Gastrocnemius medialis (tissue), 4 donors: ENCODE data around the gene GIMAP5. TPM values are rescaled to one million over a fixed set of nuclear protein-coding genes. Genes with fewer than 3 reads are reported as not detected.

Experiments used
- ATAC-seq, 2 donors: fragments of 150-250 bp; one replicate each; pipeline ENCODE4 v1.9.1; 2016
- DNase-seq, 2 donors: peaks; one replicate each; pipeline ENCODE4 v3.0.0-alpha.2; 2019
- H3K27ac ChIP-seq, 4 donors: fragments of 200-600 bp; sonication (generic); 1 replicate in 1 of 4; 2 replicates in 3 of 4; pipeline ENCODE4 v1.5.1; 2016 to 2018; ENCODE audit warnings: mild to moderate bottlenecking in 2 of 4, moderate library complexity in 1 of 4
- H3K27me3 ChIP-seq, 3 donors: fragments of 200-600 bp; sonication (generic) in 2 of 3; 1 replicate in 1 of 3; 2 replicates in 2 of 3; pipeline versions ENCODE4 v1.5.1 to v1.6.0; 2016 to 2019; ENCODE audit warnings: mild to moderate bottlenecking in 1 of 3, moderate library complexity in 1 of 3
- H3K36me3 ChIP-seq, 2 donors: fragments of 200-600 bp; sonication (generic) in 1 of 2; one replicate each; pipeline ENCODE4 v1.5.1; 2017 to 2018
- H3K4me1 ChIP-seq, 2 donors: fragments of 200-600 bp; sonication (generic) in 1 of 2; one replicate each; pipeline ENCODE4 v1.5.1; 2016 to 2017; ENCODE audit warnings: mild to moderate bottlenecking in 2 of 2
- H3K4me3 ChIP-seq, 4 donors: fragments of 200-600 bp; sonication (generic) in 3 of 4; 1 replicate in 1 of 4; 2 replicates in 3 of 4; pipeline ENCODE4 v1.5.1; 2016 to 2019; ENCODE audit warnings: mild to moderate bottlenecking in 2 of 4
- H3K9me3 ChIP-seq, 3 donors: fragments of 200-600 bp; sonication (generic) in 2 of 3; 1 replicate in 1 of 3; 2 replicates in 2 of 3; pipeline ENCODE4 v1.5.1; 2016 to 2019
- CTCF ChIP-seq, 5 experiments: fragments of 450-650 bp in 3 of 5; fragments of 200-600 bp in 2 of 5; sonication (generic) in 2 of 5; IDR thresholded peaks in 4 of 5; conservative IDR thresholded peaks in 1 of 5; 1 replicate in 4 of 5; 2 replicates in 1 of 5; pipeline ENCODE4 v1.5.1; 2016 to 2019; ENCODE audit warnings: antibody characterized with exemption in 5 of 5, mild to moderate bottlenecking in 3 of 5, moderate library complexity in 3 of 5
- POLR2A ChIP-seq, 2 donors: fragments of 450-650 bp; IDR thresholded peaks; one replicate each; pipeline ENCODE4 v1.6.1; 2017; ENCODE audit warnings: antibody characterized with exemption in 2 of 2, mild to moderate bottlenecking in 2 of 2, moderate library complexity in 2 of 2
- in situ Hi-C, 4 donors: fragments of 200-750 bp; cut with MboI; loops; one replicate each; pipeline versions ENCODE4 v1.15.0 to v1.8.0; 2017; ENCODE audit warnings: low sequenced_read_pairs in 4 of 4
- intact Hi-C: fragments of 100-400 bp; cut with DNase I; formaldehyde crosslinking; loops from one replicate; pipeline ENCODE4 v1.15.1; 2023; ENCODE audit warnings: low total_unique reads
- total RNA-seq, 4 donors: library from RNA; depleted of rRNA; stranded (reverse); fragments of >200 nt; gene quantifications; one replicate each; pipeline versions ENCODE4 v1.1.0 to v1.2.3, GENCODE V29; 2016

Gene GIMAP5
- total RNA-seq, 4 donors from 2014 or later: 13.5 to 29.4 (median 15.6) TPM

- intact Hi-C loops (no loop called here), in situ Hi-C loops (loop anchor here in 3 of 4 donors (25.0 kb wide), 1 partner anchor 199 kb away; the partner anchor contains the start of genes KCNH2 (in 3 of the 3) and NOS3 (in 3 of the 3))
These were observed 51.5 kb downstream of the GIMAP5 start for GRCh38 chr7:150788474-150789269.

GRCh38 chr7:150790416-150791075 is 53.3 kb downstream of the GIMAP5 start:
- DNase-seq (no peak), ATAC-seq (no peak)
- no peak for TF ChIP-seq POLR2A (IDR thresholded peaks at IDR 0.05)
- TF ChIP-seq CTCF (IDR thresholded peaks at IDR 0.05 in 4 of 5, conservative IDR thresholded peaks at IDR 0.05 in 1 of 5): no peak
- Histone ChIP-seq H3K36me3 (no peaks in the 10 kb centered on the region), H3K27ac (no peak overlapping the region), H3K27me3 (no peaks in the 10 kb centered on the region), H3K4me3 (no peak overlapping the region), H3K9me3 (no peaks in the 10 kb centered on the region), H3K4me1 (peaks cover 4 to 14% of the 10 kb centered on the region in 2 donors)
- in situ Hi-C loops (loop anchor here in 3 of 4 donors (25.0 kb wide), 1 partner anchor 197 kb away; the partner anchor contains the start of genes KCNH2 (in 3 of the 3) and NOS3 (in 3 of the 3)), intact Hi-C loops (no loop called here)

More at GRCh38 chr7:150788474-150789269, 51.5 kb downstream of the GIMAP5 start:
- no peaks in the 10 kb centered on the region for H3K9me3 ChIP-seq
- DNase-seq (peak; percentile 40 to 59), ATAC-seq (peak; percentile 62 to 76)
- peaks cover 4 to 14% of the 10 kb centered on the region in 2 donors for H3K4me1 ChIP-seq
- no peak overlapping the region for H3K4me3 ChIP-seq
- H3K27ac ChIP-seq: peak overlapping the region; percentile 37 to 66 (median 61)
- H3K36me3 ChIP-seq: no peaks in the 10 kb centered on the region
- H3K27me3 ChIP-seq: no peaks in the 10 kb centered on the region
- no peak for TF ChIP-seq CTCF (IDR thresholded peaks at IDR 0.05 in 4 of 5, conservative IDR thresholded peaks at IDR 0.05 in 1 of 5)
- TF ChIP-seq POLR2A (IDR thresholded peaks at IDR 0.05): no peak

GRCh38 chr7:150791304-150791703 is 54.1 kb downstream of the GIMAP5 start:
- Histone ChIP-seq H3K27ac (no peak overlapping the region), H3K4me1 (peaks cover 4 to 14% of the 10 kb centered on the region in 2 donors), H3K27me3 (no peaks in the 10 kb centered on the region), H3K4me3 (no peak overlapping the region), H3K9me3 (no peaks in the 10 kb centered on the region), H3K36me3 (no peaks in the 10 kb centered on the region)
- intact Hi-C loops (no loop called here), in situ Hi-C loops (loop anchor here in 3 of 4 donors (25.0 kb wide), 1 partner anchor 196 kb away; the partner anchor contains the start of genes KCNH2 (in 3 of the 3) and NOS3 (in 3 of the 3))
- TF ChIP-seq POLR2A (IDR thresholded peaks at IDR 0.05): no peak
- TF ChIP-seq CTCF (IDR thresholded peaks at IDR 0.05 in 4 of 5, conservative IDR thresholded peaks at IDR 0.05 in 1 of 5): no peak
- ATAC-seq (no peak), DNase-seq (no peak)

- DNase-seq (no peak), ATAC-seq (no peak)
- Histone ChIP-seq H3K9me3 (no peaks in the 10 kb centered on the region), H3K36me3 (no peaks in the 10 kb centered on the region), H3K27me3 (no peaks in the 10 kb centered on the region), H3K4me3 (no peak overlapping the region), H3K27ac (no peak overlapping the region), H3K4me1 (peaks cover 4 to 14% of the 10 kb centered on the region in 2 donors)
- in situ Hi-C loops (loop anchor here in 3 of 4 donors (25.0 kb wide), 1 partner anchor 195 kb away; the partner anchor contains the start of genes KCNH2 (in 3 of the 3) and NOS3 (in 3 of the 3)), intact Hi-C loops (no loop called here)
- no peak for TF ChIP-seq POLR2A (IDR thresholded peaks at IDR 0.05)
- TF ChIP-seq CTCF (IDR thresholded peaks at IDR 0.05 in 4 of 5, conservative IDR thresholded peaks at IDR 0.05 in 1 of 5): no peak
These were observed 54.7 kb downstream of the GIMAP5 start for GRCh38 chr7:150791746-150792452.
